ENCODE measurements around the gene SLC5A11.

The SLC5A11 gene

GRCh38 chr16:24953306-24953705 is 107.5 kb downstream of the SLC5A11 start (continued):
- TF ChIP-seq, protein P1, sequence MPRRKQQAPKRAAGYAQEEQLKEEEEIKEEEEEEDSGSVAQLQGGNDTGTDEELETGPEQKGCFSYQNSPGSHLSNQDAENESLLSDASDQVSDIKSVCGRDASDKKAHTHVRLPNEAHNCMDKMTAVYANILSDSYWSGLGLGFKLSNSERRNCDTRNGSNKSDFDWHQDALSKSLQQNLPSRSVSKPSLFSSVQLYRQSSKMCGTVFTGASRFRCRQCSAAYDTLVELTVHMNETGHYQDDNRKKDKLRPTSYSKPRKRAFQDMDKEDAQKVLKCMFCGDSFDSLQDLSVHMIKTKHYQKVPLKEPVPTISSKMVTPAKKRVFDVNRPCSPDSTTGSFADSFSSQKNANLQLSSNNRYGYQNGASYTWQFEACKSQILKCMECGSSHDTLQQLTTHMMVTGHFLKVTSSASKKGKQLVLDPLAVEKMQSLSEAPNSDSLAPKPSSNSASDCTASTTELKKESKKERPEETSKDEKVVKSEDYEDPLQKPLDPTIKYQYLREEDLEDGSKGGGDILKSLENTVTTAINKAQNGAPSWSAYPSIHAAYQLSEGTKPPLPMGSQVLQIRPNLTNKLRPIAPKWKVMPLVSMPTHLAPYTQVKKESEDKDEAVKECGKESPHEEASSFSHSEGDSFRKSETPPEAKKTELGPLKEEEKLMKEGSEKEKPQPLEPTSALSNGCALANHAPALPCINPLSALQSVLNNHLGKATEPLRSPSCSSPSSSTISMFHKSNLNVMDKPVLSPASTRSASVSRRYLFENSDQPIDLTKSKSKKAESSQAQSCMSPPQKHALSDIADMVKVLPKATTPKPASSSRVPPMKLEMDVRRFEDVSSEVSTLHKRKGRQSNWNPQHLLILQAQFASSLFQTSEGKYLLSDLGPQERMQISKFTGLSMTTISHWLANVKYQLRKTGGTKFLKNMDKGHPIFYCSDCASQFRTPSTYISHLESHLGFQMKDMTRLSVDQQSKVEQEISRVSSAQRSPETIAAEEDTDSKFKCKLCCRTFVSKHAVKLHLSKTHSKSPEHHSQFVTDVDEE (CRISPR knock-in tag; IDR thresholded peaks at IDR 0.05), result no peak

DNA sequence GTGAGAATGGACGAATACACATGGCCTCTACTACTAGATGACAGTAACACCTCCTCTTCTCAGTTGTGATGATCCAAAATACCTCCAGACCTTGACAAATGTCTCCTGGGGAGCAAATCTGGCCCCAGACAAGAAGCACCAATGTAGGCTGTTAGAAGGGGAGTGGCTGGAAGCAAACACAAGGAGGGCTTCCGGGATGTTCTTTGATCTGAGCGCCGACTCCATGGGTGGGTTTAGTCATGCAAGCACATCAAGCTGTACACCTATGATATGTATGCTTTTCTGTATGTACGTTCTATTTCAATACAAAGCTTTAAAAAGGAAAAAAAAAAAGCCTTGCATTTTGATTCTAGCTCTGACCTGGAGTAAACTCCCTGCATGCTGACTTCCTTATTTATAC is 108.0 kb downstream of the SLC5A11 start:
- TF ChIP-seq RARB (CRISPR knock-in tag; IDR thresholded peaks at IDR 0.05) (no peak), TCF4 (CRISPR knock-in tag; IDR thresholded peaks at IDR 0.05; ENCODE audit: borderline replicate concordance) (no peak), ZC3H10 (CRISPR knock-in tag; IDR thresholded peaks at IDR 0.05) (no peak), ZFP30 (CRISPR knock-in tag; IDR thresholded peaks at IDR 0.05) (no peak), ARNTL (CRISPR knock-in tag; IDR thresholded peaks at IDR 0.05; ENCODE audit: borderline replicate concordance, low read depth) (no peak), CSDC2 (CRISPR knock-in tag; IDR thresholded peaks at IDR 0.05) (no peak), GLIS3 (CRISPR knock-in tag; IDR thresholded peaks at IDR 0.05) (no peak), OSR1 (CRISPR knock-in tag; IDR thresholded peaks at IDR 0.05) (no peak), ZNF565 (CRISPR knock-in tag; conservative IDR thresholded peaks at IDR 0.05; ENCODE audit: low read depth) (no peak), TOX (CRISPR knock-in tag; IDR thresholded peaks at IDR 0.05; ENCODE audit: borderline replicate concordance) (no peak), ZNF8 (CRISPR knock-in tag; IDR thresholded peaks at IDR 0.05) (no peak), ISL1 (CRISPR knock-in tag; IDR thresholded peaks at IDR 0.05) (no peak), ZNF70 (CRISPR knock-in tag; IDR thresholded peaks at IDR 0.05) (no peak), PPARA (CRISPR knock-in tag; IDR thresholded peaks at IDR 0.05; ENCODE audit: borderline replicate concordance) (no peak), BACH2 (CRISPR knock-in tag; IDR thresholded peaks at IDR 0.05; ENCODE audit: borderline replicate concordance) (no peak), POU6F1 (CRISPR knock-in tag; IDR thresholded peaks at IDR 0.05; ENCODE audit: borderline replicate concordance, low read depth) (no peak), ESRRG (CRISPR knock-in tag; IDR thresholded peaks at IDR 0.05) (no peak)
- TF ChIP-seq, protein P1 (CRISPR knock-in tag; IDR thresholded peaks at IDR 0.05), result no peak
- ATAC-seq, result no peak

GRCh38 chr16:24954137-24954536 is 108.4 kb downstream of the SLC5A11 start:
- no peak for ATAC-seq
- TF ChIP-seq, protein P2, sequence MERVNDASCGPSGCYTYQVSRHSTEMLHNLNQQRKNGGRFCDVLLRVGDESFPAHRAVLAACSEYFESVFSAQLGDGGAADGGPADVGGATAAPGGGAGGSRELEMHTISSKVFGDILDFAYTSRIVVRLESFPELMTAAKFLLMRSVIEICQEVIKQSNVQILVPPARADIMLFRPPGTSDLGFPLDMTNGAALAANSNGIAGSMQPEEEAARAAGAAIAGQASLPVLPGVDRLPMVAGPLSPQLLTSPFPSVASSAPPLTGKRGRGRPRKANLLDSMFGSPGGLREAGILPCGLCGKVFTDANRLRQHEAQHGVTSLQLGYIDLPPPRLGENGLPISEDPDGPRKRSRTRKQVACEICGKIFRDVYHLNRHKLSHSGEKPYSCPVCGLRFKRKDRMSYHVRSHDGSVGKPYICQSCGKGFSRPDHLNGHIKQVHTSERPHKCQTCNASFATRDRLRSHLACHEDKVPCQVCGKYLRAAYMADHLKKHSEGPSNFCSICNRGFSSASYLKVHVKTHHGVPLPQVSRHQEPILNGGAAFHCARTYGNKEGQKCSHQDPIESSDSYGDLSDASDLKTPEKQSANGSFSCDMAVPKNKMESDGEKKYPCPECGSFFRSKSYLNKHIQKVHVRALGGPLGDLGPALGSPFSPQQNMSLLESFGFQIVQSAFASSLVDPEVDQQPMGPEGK (CRISPR knock-in tag; IDR thresholded peaks at IDR 0.05; ENCODE audit: borderline replicate concordance), result no peak
- TF ChIP-seq CREB5 (CRISPR knock-in tag; IDR thresholded peaks at IDR 0.05; ENCODE audit: low read depth) (no peak), ISL1 (CRISPR knock-in tag; IDR thresholded peaks at IDR 0.05) (no peak), CSDC2 (CRISPR knock-in tag; IDR thresholded peaks at IDR 0.05) (no peak), OSR1 (CRISPR knock-in tag; IDR thresholded peaks at IDR 0.05) (no peak), RARB (CRISPR knock-in tag; IDR thresholded peaks at IDR 0.05) (no peak), ESRRG (CRISPR knock-in tag; IDR thresholded peaks at IDR 0.05) (no peak), TOX (CRISPR knock-in tag; IDR thresholded peaks at IDR 0.05; ENCODE audit: borderline replicate concordance) (no peak), ZNF70 (CRISPR knock-in tag; IDR thresholded peaks at IDR 0.05) (no peak), BACH2 (CRISPR knock-in tag; IDR thresholded peaks at IDR 0.05; ENCODE audit: borderline replicate concordance) (no peak), TCF4 (CRISPR knock-in tag; IDR thresholded peaks at IDR 0.05; ENCODE audit: borderline replicate concordance) (no peak), ARNTL (CRISPR knock-in tag; IDR thresholded peaks at IDR 0.05; ENCODE audit: borderline replicate concordance, low read depth) (no peak), GLIS3 (CRISPR knock-in tag; IDR thresholded peaks at IDR 0.05) (no peak), ZNF565 (CRISPR knock-in tag; conservative IDR thresholded peaks at IDR 0.05; ENCODE audit: low read depth) (no peak), SNAI2 (CRISPR knock-in tag; IDR thresholded peaks at IDR 0.05) (no peak), ZNF8 (CRISPR knock-in tag; IDR thresholded peaks at IDR 0.05) (no peak)
- TF ChIP-seq, protein P1 (CRISPR knock-in tag; IDR thresholded peaks at IDR 0.05), result no peak
- TF ChIP-seq, protein P3, sequence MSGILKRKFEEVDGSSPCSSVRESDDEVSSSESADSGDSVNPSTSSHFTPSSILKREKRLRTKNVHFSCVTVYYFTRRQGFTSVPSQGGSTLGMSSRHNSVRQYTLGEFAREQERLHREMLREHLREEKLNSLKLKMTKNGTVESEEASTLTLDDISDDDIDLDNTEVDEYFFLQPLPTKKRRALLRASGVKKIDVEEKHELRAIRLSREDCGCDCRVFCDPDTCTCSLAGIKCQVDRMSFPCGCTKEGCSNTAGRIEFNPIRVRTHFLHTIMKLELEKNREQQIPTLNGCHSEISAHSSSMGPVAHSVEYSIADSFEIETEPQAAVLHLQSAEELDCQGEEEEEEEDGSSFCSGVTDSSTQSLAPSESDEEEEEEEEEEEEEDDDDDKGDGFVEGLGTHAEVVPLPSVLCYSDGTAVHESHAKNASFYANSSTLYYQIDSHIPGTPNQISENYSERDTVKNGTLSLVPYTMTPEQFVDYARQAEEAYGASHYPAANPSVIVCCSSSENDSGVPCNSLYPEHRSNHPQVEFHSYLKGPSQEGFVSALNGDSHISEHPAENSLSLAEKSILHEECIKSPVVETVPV (CRISPR knock-in tag; IDR thresholded peaks at IDR 0.05), result no peak
